Fibroblast of skin of right biceps (primary cell): ENCODE results near the gene DIP2A.

Experiments used
- DNase-seq: peaks from one replicate; pipeline ENCODE4 v3.0.0-alpha.2; 2013

Gene DIP2A

GRCh38 chr21:46538262-46538661 is 79.6 kb downstream of the DIP2A start:
- no peak for DNase-seq

GRCh38 chr21:46538851-46539666 is 80.4 kb downstream of the DIP2A start:
- DNase-seq: no peak

GRCh38 chr21:46540087-46540710 is 81.5 kb downstream of the DIP2A start:
- no peak for DNase-seq

- DNase-seq: no peak
These were observed 84.0 kb downstream of the DIP2A start for GRCh38 chr21:46542588-46543124.

GRCh38 chr21:46543306-46543705 is 84.6 kb downstream of the DIP2A start:
- no peak for DNase-seq

- DNase-seq: no peak
These were observed 85.3 kb downstream of the DIP2A start for GRCh38 chr21:46544003-46544402.

- no peak for DNase-seq
These were observed 86.1 kb downstream of the DIP2A start for GRCh38 chr21:46544824-46545223.

GRCh38 chr21:46545363-46545762 is 86.7 kb downstream of the DIP2A start:
- DNase-seq: no peak

GRCh38 chr21:46545911-46546310 is 87.2 kb downstream of the DIP2A start:
- DNase-seq: no peak

GRCh38 chr21:46546799-46547198 is 88.1 kb downstream of the DIP2A start:
- DNase-seq: no peak

GRCh38 chr21:46549650-46550049 is 91.0 kb downstream of the DIP2A start:
- no peak for DNase-seq

GRCh38 chr21:46550116-46550941 is 91.6 kb downstream of the DIP2A start:
- no peak for DNase-seq

- no peak for DNase-seq
These were observed 93.0 kb downstream of the DIP2A start for GRCh38 chr21:46551636-46552241.

GRCh38 chr21:46552274-46552673 is 93.6 kb downstream of the DIP2A start:
- no peak for DNase-seq

- no peak for DNase-seq
These were observed 94.2 kb downstream of the DIP2A start for GRCh38 chr21:46552865-46553379.

GRCh38 chr21:46553993-46554392 is 95.3 kb downstream of the DIP2A start:
- no peak for DNase-seq

- no peak for DNase-seq
These were observed 95.9 kb downstream of the DIP2A start for GRCh38 chr21:46554431-46555224.

- no peak for DNase-seq
These were observed 96.5 kb downstream of the DIP2A start for GRCh38 chr21:46555225-46555617.

GRCh38 chr21:46555678-46556077 is 97.0 kb downstream of the DIP2A start:
- no peak for DNase-seq

- no peak for DNase-seq
These were observed 98.1 kb downstream of the DIP2A start for GRCh38 chr21:46556802-46557201.

GRCh38 chr21:46557469-46557868 is 98.8 kb downstream of the DIP2A start:
- no peak for DNase-seq

GRCh38 chr21:46557919-46558392 is 99.3 kb downstream of the DIP2A start:
- DNase-seq: no peak
